Gastroesophageal sphincter (tissue), 4 donors: ENCODE measurements around the gene FAXC. TPM values are rescaled to one million over a fixed set of nuclear protein-coding genes. Genes with fewer than 3 reads are reported as not detected.

Experiments
- ATAC-seq: fragments of 150-250 bp; one replicate; pipeline ENCODE4 v1.9.1; 2016; ENCODE audit warnings: mild to moderate bottlenecking, moderate library complexity
- H3K27ac ChIP-seq, 4 donors: fragments of 200-600 bp; sonication (generic) in 3 of 4; 1 replicate in 3 of 4; 2 replicates in 1 of 4; pipeline ENCODE4 v1.5.1; 2016 to 2019
- H3K27me3 ChIP-seq: fragments of 200-600 bp; sonication (generic); one replicate; pipeline ENCODE4 v1.5.1; 2019
- H3K36me3 ChIP-seq, 2 donors: fragments of 200-600 bp; sonication (generic); one replicate each; pipeline ENCODE4 v1.5.1; 2019; ENCODE audit warnings: control low read depth in 1 of 2
- H3K4me1 ChIP-seq, 3 donors: fragments of 200-600 bp; sonication (generic); 1 replicate in 2 of 3; 2 replicates in 1 of 3; pipeline ENCODE4 v1.5.1; 2016 to 2019; ENCODE audit warnings: control low read depth in 2 of 3
- H3K4me3 ChIP-seq, 2 donors: fragments of 200-600 bp; sonication (generic); one replicate each; pipeline ENCODE4 v1.5.1; 2019; ENCODE audit warnings: mild to moderate bottlenecking in 1 of 2, moderate library complexity in 1 of 2
- H3K9me3 ChIP-seq, 3 donors: fragments of 200-600 bp; sonication (generic); one replicate each; pipeline ENCODE4 v1.5.1; 2017 to 2019; ENCODE audit warnings: control low read depth in 2 of 3
- CTCF ChIP-seq, 4 experiments: fragments of 200-600 bp in 2 of 4; fragments of 450-650 bp in 2 of 4; sonication (generic) in 1 of 4; IDR thresholded peaks; one replicate each; pipeline ENCODE4 v1.5.1; 2017 to 2019; ENCODE audit warnings: antibody characterized with exemption in 4 of 4, mild to moderate bottlenecking in 2 of 4, moderate library complexity in 2 of 4
- EP300 ChIP-seq: sonication (generic); formaldehyde crosslinking; IDR thresholded peaks from one replicate; pipeline ENCODE4 v1.6.1; 2017; ENCODE audit warnings: antibody characterized with exemption, mild to moderate bottlenecking
- POLR2A ChIP-seq, 2 donors: fragments of 450-650 bp; IDR thresholded peaks; one replicate each; pipeline ENCODE4 v1.6.1; 2017; ENCODE audit warnings: antibody characterized with exemption in 2 of 2, mild to moderate bottlenecking in 2 of 2, moderate library complexity in 1 of 2
- POLR2AphosphoS5 ChIP-seq: sonication (generic); formaldehyde crosslinking; IDR thresholded peaks from one replicate; pipeline ENCODE4 v1.6.1; 2017; ENCODE audit warnings: antibody characterized with exemption
- WGBS, 2 donors: methylation state at CpG; one replicate each; pipeline ENCODE4 v1.1.5; 2018; ENCODE audit warnings: low coverage in 1 of 2; 5-methylcytosine and 5-hydroxymethylcytosine counted together
- total RNA-seq, 4 donors: library from RNA; depleted of rRNA; stranded (reverse); fragments of >200 nt; gene quantifications; one replicate each; pipeline ENCODE4 v1.1.0, GENCODE V29; 2016

Gene FAXC
- total RNA-seq, 4 donors from 2014 or later = 18.4 to 48.4 (median 22.6) TPM

- H3K36me3 ChIP-seq = peaks cover 0 to 22% of the 10 kb centered on the region in 2 donors
- H3K4me1 ChIP-seq = no peaks in the 10 kb centered on the region
- TF ChIP-seq POLR2AphosphoS5 = no peak
- TF ChIP-seq EP300 = no peak
- no peak for TF ChIP-seq CTCF (IDR thresholded peaks at IDR 0.05)
- no peak for TF ChIP-seq POLR2A (IDR thresholded peaks at IDR 0.05)
- no peak overlapping the region for H3K27ac ChIP-seq
- no peak overlapping the region for H3K4me3 ChIP-seq
- ATAC-seq = no peak
- no peaks in the 10 kb centered on the region for H3K27me3 ChIP-seq
- WGBS, 2 donors = 85 to 97% methylated on average over 3 of the region's 3 CpGs
- no peaks in the 10 kb centered on the region for H3K9me3 ChIP-seq
Measured at GRCh38 chr6:99318566-99318965, 30.9 kb downstream of the FAXC start.

- H3K4me1 ChIP-seq = no peaks in the 10 kb centered on the region
- WGBS, 2 donors = 50 to 68% methylated on average over 2 of the region's 2 CpGs
Measured at GRCh38 chr6:99312354-99312753, 37.1 kb downstream of the FAXC start.

GRCh38 chr6:99310553-99310952, 38.9 kb downstream of the FAXC start:
- Histone ChIP-seq H3K4me1 (no peaks in the 10 kb centered on the region), H3K4me3 (no peak overlapping the region), H3K36me3 (peaks cover 0 to 27% of the 10 kb centered on the region in 2 donors), H3K27ac (no peak overlapping the region), H3K9me3 (no peaks in the 10 kb centered on the region), H3K27me3 (no peaks in the 10 kb centered on the region)
- ATAC-seq = no peak
- WGBS, 2 donors = 100% methylated on average over 1 of the region's 1 CpG
- TF ChIP-seq EP300 (no peak), POLR2AphosphoS5 (no peak), CTCF (IDR thresholded peaks at IDR 0.05) (no peak), POLR2A (IDR thresholded peaks at IDR 0.05) (no peak)

More at GRCh38 chr6:99312354-99312753, 37.1 kb downstream of the FAXC start:
- TF ChIP-seq POLR2AphosphoS5 (no peak), POLR2A (IDR thresholded peaks at IDR 0.05) (no peak)
- ATAC-seq = no peak
- H3K27ac ChIP-seq = no peak overlapping the region
- no peaks in the 10 kb centered on the region for H3K27me3 ChIP-seq
- H3K9me3 ChIP-seq = no peaks in the 10 kb centered on the region
- H3K4me3 ChIP-seq = no peak overlapping the region
- peaks cover 0 to 9% of the 10 kb centered on the region in 2 donors for H3K36me3 ChIP-seq

GRCh38 chr6:99309557-99309956, 39.9 kb downstream of the FAXC start:
- Histone ChIP-seq H3K4me3 (no peak overlapping the region), H3K36me3 (peaks cover 0 to 35% of the 10 kb centered on the region in 2 donors), H3K4me1 (no peaks in the 10 kb centered on the region), H3K27ac (no peak overlapping the region), H3K27me3 (no peaks in the 10 kb centered on the region), H3K9me3 (no peaks in the 10 kb centered on the region)
- no peak for ATAC-seq
- TF ChIP-seq EP300 (no peak), POLR2A (IDR thresholded peaks at IDR 0.05) (no peak)
- WGBS, 2 donors = 85 to 94% methylated on average over 4 of the region's 4 CpGs

GRCh38 chr6:99308788-99309187, 40.7 kb downstream of the FAXC start:
- Histone ChIP-seq H3K27ac (no peak overlapping the region), H3K4me1 (no peaks in the 10 kb centered on the region), H3K27me3 (no peaks in the 10 kb centered on the region), H3K36me3 (peaks cover 0 to 35% of the 10 kb centered on the region in 2 donors), H3K9me3 (no peaks in the 10 kb centered on the region), H3K4me3 (no peak overlapping the region)
- 54 to 72% methylated on average over 3 of the region's 3 CpGs for WGBS, 2 donors
- no peak for TF ChIP-seq CTCF (IDR thresholded peaks at IDR 0.05)
- TF ChIP-seq EP300 = no peak
- no peak for TF ChIP-seq POLR2A (IDR thresholded peaks at IDR 0.05)
- TF ChIP-seq POLR2AphosphoS5 = no peak
- no peak for ATAC-seq

GRCh38 chr6:99307295-99307907, 42.1 kb downstream of the FAXC start:
- no peak for ATAC-seq
- 70% methylated on average over 7 to 11 of the region's 11 CpGs for WGBS, 2 donors

More at GRCh38 chr6:99307295-99307907, 42.1 kb downstream of the FAXC start:
- Histone ChIP-seq H3K4me3 (no peak overlapping the region), H3K27ac (no peak overlapping the region), H3K36me3 (peaks cover 0 to 35% of the 10 kb centered on the region in 2 donors), H3K27me3 (no peaks in the 10 kb centered on the region), H3K9me3 (no peaks in the 10 kb centered on the region), H3K4me1 (no peaks in the 10 kb centered on the region)
- no peak for TF ChIP-seq POLR2AphosphoS5
- no peak for TF ChIP-seq EP300
- TF ChIP-seq CTCF (IDR thresholded peaks at IDR 0.05) = no peak
- no peak for TF ChIP-seq POLR2A (IDR thresholded peaks at IDR 0.05)
